Left lobe of liver (tissue), 2 donors: ENCODE data around the gene KIRREL2. TPM values are rescaled to one million over a fixed set of nuclear protein-coding genes. Genes with fewer than 3 reads are reported as not detected.
A peak's percentile ranks its signal among the peaks of the same experiment; 100 is the strongest.

ENCODE experiments used
- ATAC-seq: fragments of 200-7000 bp; cut with Tn5 transposase; one replicate; pipeline ENCODE4 v1.9.1; 2020; ENCODE audit warnings: mild to moderate bottlenecking, moderate library complexity
- DNase-seq: peaks from one replicate; pipeline ENCODE4 v3.0.0-alpha.2; 2020; ENCODE audit warnings: low spot score
- total RNA-seq: library from RNA; stranded (reverse); gene quantifications from one replicate; pipeline ENCODE4 v1.2.1, GENCODE V29; 2021
- donor health status: DM: no; HTN: no; CAD: no; lungs with moderate emphysema.
- donor health status: DM: no; HTN: yes; CAD: no.

KIRREL2 gene
- total RNA-seq, 1 donor from 2014 or later = 0.20 TPM

DNA sequence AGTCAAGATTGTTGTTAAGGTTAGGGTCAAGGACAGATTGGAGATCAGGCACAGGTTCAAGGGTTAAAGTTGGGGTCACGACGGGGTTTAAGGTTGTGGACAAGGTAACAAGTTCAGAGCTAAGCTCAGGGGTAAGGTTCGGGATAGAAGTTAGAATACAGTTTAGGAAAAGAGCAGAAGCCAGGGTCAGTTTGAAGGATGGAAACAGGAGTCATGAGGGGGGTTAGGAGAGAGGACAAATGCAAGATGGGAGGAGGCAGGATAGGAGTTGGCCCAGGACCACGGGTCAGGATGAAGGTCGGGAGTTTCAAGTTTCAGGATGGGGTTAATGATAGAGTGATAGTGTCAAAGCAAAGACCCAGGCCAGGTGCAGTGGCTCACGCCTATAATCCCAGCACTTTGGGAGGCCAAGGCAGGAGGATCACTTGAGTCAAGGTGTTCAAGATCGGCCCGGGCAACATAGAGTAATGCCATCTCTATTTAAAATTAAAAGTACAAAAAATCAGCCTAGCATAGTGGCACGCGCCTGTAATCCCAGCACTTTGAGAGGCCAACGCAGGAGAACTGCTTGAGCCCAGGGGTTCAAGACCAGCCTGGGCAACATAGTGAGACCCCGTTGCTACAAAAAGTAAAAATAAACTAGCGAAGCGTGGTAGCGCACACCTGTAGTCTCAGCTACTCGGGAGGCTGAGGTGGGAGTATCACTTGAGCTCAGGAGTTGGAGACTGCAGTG lies 12.1 kb upstream of the KIRREL2 start:
- DNase-seq (no peak), ATAC-seq (no peak)

DNA sequence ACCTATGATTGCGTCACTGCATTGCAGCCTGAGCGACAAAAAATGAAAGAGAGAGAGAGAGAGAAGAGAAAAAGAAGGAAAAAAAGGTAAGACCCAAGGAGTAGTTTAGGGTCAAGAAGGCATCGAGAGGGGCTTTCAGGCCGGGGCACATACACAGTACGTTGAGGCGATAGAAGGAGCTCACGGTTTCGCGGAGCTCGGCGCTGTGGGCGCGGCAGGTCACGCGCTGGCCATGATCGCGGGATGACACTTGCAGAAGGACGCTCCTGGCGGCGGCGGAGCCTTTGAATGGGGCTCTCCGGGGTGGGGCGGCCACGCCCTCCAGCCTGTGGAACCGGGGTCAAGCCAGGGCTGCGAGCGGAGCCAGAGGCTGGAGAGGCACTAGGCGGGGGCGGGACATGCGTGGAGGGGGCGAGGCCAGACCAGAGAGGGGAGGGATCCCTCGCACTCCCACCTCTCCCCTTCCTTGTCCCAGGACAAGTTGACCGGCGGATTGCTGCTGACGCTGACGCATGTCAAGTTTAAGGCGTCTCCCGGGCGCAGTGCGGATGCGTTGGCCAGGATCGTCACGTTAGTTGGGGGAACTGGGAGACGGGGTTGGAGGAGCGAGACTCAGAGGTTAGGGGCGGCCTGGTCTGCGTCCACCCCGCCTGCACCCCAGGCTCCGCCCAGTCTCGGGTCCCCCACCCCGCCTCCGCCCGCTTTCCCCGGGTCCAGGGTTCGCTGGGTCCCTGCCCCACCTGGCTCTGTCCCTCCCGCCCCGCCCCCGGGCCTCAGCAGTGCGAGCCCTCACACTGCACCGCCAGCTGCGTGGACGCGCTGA lies 11.3 kb upstream of the KIRREL2 start:
- DNase-seq (no peak), ATAC-seq (peak; percentile 59)

DNA sequence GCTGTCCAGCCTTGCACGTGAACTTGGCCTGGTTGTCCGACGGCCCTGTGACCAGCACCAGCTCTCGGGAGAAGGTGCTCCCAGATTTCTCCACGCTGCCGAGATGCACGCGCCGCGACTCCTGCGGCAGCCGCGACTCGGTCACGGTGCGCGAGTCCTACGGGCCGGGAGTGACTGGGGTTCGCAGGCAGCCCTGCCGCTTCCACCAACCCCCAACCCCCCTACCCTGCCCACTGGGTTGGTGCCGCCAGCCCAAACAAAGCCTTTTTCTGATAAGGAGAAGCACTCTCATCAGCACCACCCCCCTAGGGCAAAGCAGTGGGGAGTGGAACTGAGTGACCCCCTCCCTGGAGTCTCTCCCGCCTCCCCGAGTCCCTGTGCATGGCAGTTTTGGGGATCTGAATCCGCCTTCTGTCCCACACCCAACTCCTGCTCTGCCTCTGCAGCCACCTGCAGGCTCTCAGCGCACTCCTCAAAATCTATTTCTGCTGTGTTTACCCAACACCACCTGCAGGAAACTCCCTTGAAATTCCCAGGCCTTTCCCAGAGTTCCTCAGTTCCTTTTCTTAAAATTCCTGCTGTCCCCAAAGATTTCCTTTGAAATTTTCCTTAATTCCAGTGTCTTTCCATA lies 10.6 kb upstream of the KIRREL2 start:
- DNase-seq (no peak), ATAC-seq (peak; percentile 19)

DNA sequence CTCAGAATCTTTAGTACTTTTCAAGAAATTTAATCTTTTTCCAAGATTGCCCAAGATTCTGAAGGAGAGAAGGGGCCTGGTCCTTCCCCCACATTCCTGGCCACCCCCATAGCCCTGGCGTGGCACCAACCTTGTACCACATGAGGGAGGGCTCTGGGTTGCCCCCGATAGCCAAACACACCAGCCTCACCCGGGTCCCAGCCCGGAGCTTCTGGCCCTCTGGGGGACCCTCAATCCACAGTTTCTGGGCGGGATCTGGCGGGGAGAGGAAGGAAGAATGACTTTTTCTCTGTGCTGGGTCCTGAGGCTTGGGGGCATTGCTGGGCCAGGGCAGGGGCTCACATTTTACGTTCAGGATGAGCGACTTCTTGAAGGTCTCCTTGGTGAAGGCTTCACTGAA lies 8.8 kb upstream of the KIRREL2 start:
- ATAC-seq = no peak

DNA sequence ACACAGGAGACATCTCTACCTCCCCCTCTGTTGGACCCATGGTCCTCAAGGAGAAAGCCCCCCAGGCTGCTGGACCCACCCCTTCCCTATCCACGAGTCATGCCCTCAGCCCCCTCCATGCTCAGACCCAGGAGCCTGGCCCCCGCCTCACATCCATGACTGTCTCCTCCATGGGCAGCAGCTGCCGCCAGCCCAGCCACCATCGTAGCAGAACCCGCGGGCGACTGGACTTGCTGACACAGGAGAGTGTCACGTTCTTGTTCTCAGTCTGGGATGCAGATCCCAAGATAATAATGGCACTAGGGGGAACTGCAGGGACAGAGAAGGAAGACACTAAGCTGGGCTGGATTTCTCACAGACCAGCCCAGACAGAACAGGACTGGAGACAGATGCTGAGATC lies 8.2 kb upstream of the KIRREL2 start:
- ATAC-seq (no peak), DNase-seq (no peak)

More for the DNA sequence above, 8.8 kb upstream of the KIRREL2 start:
- DNase-seq = no peak

DNA sequence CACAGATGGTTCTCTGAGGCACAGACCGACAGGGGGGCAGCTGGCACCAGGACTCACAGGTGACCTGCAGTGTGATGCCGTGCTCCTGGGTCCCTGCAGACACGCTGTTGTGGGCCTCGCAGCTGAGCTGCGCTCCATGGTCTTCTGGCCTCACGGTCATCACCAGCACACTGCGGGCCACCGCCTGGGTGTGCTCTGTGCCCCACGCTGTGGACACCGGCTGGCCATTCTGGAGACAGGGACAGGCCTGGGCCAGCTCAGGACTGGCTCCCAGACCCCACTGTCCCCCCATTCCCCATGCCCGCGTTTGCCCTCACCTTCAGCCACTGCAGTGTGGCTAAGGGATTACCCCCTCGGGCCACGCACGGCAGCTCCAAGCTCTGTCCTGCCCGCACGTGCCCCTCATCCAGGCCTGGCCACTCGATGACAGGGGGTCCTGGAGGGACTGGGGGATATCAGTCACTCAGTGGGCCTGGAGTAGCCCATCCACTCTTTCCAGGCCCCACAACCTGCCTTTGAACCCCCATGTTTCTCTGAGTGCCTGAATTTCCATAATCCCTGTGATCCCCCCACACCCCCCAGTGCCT lies 7.7 kb upstream of the KIRREL2 start:
- no peak for ATAC-seq
- DNase-seq = no peak

DNA sequence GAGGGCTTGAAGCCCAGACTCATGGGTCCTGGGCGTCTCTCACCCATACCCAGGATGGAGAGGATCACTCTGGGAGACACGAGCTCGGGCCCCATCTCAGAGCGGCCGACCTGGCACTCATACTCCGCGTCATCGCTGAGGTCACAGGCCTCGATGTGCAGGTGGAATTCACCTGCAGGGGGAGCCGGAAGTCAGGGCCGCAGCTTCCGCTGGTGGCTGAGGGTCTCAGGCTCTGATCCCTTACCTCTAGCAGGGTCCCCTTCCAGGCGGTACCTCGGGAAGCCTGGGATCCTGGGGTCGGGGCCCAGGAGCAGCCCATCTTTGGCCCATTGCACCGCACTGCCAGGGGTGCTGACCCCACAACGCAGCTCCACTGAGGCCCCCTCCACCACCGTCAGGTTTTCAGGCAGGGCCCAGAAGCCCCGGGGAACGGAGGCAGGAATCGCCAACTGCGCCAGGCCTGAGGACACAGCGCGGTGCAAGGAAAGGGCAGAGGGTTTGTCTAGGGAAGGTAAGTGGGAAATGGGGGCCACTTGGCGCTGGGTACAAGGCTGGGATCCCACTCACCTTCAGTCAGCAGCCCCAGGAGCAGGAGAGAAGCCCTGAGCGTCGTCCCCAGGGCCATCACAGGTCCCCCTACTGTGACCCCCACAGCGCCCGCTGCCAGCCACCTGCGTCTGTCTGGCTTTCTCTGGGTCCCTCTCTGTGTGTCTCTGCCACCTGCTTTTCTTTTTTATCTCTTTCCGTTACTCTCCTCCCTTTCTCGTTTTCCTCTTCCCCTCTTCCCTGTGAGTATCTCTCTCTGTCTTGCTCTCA lies 5.3 kb upstream of the KIRREL2 start:
- DNase-seq (no peak), ATAC-seq (no peak)

DNA sequence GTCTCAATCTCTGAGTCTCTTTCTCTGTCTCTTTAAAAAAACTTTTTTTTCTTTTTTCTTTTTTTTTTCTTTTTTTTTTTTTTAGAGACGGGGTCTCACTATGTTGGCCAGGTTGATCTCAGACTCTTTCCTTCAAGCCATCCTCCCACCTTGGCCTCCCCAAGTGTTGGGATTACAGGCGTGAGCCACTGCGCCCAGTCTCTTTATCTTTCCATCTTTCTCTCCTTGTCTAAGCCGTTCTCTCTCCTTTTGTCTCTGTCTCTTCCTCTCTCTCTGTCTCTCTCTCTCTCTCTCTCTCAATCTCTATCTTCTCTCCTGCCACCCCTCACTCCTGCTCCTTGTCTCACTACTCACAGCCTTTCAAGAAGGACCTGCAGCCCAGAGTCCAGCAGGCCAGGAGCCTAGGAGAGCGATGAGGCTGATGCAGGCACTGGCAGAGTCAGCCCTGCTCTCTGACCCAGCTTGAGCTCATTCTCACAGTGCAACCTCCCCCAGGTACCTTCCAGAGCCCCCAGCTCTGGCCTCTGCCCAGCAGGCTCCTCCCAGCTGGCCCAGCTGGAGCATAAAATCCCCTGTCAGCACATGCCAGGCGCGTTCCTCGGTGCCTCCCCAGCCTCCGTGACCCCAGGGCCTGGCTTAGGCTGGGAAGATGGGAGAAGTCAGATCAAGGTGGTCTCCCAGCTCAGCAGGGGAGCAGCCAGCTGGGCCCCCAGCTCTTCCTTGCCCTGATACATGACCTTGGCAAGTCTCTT lies 4.5 kb upstream of the KIRREL2 start, which contains the start of gene NPHS1:
TSS of gene NPHS1 (minus strand) at position 476 of the 752 bp plus-strand sequence. CDS start 667 bp downstream, outside the sequence.
- DNase-seq = no peak

DNA sequence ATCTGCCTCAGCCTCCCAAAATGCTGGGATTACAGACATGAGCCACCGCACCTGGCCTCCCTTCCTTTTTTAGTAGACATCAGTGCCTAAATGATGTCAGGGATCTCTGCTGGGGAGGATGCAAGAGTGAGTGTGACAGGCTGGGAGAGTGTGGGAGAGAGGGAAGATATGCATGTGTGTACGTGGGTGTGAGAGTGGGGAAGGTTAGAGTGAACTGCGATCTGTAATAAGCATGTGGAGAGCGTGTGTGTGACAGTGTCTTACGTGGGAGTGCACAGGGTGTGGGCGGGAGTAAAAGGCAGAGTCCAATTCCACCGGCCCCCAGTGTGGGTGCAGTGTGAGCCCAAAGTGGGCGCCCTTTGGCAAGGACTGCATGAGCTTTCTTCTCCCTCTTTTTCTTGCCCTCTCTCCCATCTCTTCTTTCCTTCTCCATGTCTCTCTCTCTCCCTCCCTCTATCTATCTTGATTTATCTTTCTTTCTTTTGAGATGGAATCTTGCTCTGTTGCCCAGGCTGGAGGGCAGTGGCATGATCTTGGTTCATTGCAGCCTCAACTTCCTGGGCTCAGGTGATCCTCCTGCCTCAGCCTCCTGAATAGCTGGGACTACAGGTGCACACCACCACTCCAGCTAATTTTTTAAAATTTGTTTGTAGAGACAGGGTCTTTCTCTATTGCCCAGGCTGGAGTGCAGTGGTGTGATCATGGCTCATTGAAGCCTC lies 3.5 kb upstream of the KIRREL2 start:
- DNase-seq (no peak), ATAC-seq (no peak)

More for the DNA sequence above, 4.5 kb upstream of the KIRREL2 start, which contains the start of gene NPHS1:
- ATAC-seq = no peak

DNA sequence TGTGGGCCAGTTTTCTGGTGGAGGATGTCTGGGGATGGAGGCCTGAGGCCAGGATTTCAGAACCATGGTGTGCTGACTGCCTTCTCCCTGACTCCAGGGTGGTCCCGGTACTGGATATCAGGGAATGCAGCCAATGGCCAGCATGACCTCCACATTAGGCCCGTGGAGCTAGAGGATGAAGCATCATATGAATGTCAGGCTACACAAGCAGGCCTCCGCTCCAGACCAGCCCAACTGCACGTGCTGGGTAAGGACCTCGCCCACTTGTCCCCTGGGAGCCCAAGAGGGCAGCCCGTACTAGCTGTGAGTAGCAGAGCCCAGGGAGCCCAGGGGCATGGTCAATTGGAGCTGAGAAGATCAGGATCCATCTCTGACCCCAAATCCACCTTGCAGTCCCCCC lies 1.6 kb downstream of the KIRREL2 start:
- ATAC-seq (no peak), DNase-seq (no peak)

DNA sequence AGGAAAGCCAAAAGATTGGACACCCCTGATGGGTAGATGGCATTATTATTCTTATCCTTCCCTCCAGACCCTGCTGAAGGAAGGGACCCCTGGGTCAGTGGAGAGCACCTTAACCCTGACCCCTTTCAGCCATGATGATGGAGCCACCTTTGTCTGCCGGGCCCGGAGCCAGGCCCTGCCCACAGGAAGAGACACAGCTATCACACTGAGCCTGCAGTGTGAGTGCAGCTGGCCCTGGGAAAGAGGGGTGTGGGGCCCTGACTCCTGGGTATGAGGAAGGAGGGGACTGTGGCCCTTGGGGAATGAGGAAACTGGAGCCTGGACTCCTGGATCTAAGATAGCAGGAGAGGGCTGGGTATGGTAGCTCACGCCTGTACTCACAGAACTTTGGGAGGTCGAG lies 2.7 kb downstream of the KIRREL2 start:
- ATAC-seq (no peak), DNase-seq (no peak)

DNA sequence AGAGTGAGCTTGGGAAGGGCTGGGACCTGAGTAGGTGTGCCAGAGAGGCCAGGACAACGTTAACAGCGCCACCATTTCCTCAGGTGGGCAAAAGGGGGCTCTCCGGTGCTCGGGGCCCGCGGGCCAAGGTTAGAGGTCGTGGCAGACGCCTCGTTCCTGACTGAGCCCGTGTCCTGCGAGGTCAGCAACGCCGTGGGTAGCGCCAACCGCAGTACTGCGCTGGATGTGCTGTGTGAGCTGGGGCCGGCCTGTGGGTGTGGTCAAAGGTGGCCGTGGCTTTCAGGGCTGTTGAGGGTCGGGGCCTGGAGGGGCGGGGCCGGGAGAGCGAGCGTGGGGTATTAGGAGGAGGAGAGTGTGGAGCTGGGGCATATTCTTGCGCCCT lies 3.7 kb downstream of the KIRREL2 start:
- ATAC-seq = no peak
- no peak for DNase-seq

DNA sequence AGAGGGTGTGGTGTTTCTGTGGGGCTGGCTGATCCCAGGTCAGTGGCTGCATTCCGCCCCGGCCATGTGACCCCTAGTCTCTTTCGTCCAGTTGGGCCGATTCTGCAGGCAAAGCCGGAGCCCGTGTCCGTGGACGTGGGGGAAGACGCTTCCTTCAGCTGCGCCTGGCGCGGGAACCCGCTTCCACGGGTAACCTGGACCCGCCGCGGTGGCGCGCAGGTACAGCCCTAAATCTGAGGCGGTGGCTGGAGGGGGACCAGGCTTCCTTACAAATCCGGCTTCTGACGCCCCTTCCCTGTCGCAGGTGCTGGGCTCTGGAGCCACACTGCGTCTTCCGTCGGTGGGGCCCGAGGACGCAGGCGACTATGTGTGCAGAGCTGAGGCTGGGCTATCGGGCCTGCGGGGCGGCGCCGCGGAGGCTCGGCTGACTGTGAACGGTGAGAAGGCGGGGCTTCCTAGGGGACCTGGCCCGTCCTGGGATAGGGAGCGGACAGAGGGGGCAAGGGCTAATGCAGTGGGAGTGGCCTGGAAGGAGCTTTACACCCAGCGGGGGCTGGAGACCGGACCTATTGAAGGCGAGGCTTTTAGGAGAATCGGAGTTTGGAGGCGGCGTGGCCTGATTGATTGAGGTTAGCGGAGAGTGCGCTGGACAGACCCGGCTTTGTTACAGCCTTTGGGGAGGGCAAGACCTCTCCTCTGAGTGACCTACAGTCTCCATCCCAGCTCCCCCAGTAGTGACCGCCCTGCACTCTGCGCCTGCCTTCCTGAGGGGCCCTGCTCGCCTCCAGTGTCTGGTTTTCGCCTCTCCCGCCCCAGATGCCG lies 4.3 kb downstream of the KIRREL2 start:
- DNase-seq = no peak
- ATAC-seq = peak; percentile 67

DNA sequence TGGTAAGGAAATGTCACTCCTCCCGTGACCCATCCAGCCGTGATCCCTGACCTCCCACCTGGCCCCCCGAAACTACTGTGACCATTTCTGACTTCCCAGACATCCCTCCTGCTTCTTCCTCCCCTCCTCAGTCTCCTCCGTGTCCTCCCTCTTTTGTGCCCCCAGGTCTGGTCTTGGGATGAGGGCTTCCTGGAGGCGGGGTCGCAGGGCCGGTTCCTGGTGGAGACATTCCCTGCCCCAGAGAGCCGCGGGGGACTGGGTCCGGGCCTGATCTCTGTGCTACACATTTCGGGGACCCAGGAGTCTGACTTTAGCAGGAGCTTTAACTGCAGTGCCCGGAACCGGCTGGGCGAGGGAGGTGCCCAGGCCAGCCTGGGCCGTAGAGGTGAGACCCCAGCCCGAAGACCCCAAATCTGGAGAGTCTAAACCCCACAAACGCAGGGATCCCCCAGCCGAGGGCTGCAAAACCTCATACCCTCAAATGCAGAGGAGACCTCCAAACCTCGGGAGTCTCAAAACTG lies 5.0 kb downstream of the KIRREL2 start:
- DNase-seq (no peak), ATAC-seq (no peak)

DNA sequence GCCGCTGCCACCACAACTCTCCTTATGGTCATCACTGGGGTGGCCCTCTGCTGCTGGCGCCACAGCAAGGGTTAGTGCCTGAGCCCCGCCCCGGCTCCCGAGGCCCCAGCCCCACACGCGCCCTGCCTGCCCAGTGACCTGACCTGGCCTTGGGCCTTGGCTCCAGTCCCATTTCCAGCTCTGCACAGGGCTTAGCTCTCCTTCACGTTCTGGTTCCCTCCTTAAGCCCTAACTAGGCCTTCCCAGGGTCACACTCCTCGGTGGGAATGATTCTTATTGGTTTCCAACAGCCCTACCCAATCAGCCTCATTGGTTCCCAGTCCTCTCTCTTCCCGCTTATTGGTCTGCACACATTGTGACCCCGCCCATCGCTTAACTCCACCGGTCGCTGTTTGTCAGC lies 5.8 kb downstream of the KIRREL2 start:
- DNase-seq (no peak), ATAC-seq (peak; percentile 71)

DNA sequence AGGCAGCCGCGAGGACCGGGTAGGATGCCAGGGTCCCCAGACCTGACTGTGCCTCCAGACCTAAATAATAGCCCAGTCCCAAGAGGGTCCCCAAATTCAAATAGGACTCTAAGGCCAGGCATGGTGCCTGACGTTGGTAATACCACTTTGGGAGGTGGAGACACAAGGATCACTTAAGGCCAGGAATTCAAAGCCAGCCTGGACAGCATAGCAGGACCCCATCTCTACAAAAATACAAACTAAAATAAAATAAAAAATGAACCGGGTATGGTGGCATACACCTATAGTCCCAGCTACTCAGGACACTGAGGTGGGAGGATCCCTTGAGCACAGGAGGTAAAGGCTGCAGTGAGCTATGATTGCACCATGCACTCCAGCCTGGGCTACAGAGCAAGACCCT lies 6.3 kb downstream of the KIRREL2 start:
- no peak for DNase-seq
- no peak for ATAC-seq

DNA sequence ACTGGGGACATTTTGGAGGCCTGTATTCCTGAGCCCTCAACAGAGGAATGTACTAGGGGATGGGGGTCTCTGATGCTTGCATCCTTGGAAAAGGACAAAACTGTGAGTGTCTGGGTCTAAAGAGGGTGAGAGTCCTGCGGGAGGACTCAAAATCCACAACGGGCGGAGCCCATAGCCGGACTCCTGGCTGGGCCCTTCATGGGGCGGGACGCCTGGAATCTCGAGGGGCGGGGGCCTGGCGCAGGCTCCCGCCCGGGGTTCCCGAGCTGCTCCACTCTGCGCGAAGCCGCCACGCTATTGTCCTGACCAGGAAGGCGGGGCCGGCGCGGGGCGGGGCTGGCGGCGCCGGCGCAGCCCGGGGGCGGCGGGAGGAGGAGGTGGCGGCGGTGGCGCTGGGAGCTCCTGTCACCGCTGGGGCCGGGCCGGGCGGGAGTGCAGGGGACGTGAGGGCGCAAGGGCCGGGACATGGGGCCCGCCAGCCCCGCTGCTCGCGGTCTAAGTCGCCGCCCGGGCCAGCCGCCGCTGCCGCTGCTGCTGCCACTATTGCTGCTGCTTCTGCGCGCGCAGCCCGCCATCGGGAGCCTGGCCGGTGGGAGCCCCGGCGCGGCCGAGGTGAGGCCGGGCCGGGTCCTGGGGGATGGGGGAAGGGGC lies 11.6 kb downstream of the KIRREL2 start, which contains the start of gene APLP1:
TSS of gene APLP1 (plus strand) at position 403 of the 651 bp plus-strand sequence. CDS start at position 466, 63 bp downstream.
- ATAC-seq (peak; percentile 93), DNase-seq (peak; percentile 67)
